ENCODE data around the gene MRPS35.

DNA sequence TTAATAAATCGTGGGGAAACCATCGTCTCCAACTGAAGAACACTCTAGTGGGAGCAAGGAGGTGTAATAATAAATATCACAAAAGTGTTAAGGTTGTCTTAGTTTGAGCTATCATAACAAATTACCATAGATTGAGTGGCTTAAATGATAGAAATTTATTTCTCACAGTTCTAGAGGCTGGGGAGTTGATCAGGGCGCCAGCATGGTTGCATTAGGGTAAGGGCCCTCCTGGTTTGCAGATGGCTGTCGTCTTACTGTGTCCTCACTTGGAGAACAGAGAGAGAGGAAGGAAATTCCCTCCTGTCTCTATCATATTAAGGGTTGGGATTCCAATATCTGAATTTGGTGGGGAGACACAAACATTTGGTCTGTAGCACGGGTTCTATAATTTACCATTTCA is 33.0 kb downstream of the MRPS35 start:
- TF ChIP-seq CTCF (IDR thresholded peaks at IDR 0.05) (no peak), EZH2 (IDR thresholded peaks at IDR 0.05; ENCODE audit: borderline replicate concordance, insufficient read depth, low read depth, low read length, poor library complexity, severe bottlenecking) (no peak)
